NCI-H1417 (cell line): ENCODE measurements around the gene GLP1R.
A peak's percentile ranks its signal among the peaks of the same experiment; 100 is the strongest.

Experiments used
- DNase-seq, 3 experiments: peaks; one replicate each; lab custom pipeline; 2025; lab: John Stamatoyannopoulos, UW

Gene GLP1R

GRCh38 chr6:39086294-39086693 lies 37.7 kb downstream of the GLP1R start:
- peak in 1 of 3 experiments; percentile 7 for DNase-seq

DNA sequence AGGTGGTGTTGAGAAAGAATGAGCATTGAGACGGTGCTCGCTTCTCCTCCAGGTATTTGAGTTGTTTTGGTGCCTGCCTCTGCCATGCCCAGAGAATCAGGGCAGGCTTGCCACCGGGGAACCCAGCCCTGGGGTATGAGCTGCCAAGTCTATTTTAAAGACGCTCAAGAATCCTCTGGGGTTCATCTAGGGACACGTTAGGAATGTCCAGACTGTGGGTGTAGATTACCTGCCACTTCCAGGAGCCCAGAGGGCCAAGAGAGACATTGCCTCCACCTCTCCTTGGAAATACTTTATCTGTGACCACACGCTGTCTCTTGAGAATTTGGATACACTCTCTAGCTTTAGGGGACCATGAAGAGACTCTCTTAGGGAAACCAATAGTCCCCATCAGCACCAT lies 38.1 kb downstream of the GLP1R start:
- no peak for DNase-seq

DNA sequence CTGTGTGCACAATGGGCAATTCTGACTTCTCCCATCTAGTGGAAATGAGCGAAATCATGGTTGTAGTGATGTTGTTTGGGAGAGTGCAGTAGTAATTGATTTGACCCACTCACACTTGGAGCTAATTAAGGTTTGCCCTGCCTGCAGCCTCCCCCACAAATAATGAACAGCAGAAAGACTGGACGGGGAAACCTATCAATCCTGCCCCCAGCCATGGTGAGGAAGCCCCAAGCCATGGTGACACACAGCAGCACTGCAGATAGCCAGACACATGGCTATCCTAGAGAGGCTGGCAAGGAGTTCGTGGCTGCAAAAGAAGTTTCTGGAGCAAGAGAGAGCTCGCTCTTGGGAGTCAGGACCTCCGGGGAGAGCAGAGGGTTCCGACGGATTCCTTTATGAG lies 38.6 kb downstream of the GLP1R start:
- no peak for DNase-seq

DNA sequence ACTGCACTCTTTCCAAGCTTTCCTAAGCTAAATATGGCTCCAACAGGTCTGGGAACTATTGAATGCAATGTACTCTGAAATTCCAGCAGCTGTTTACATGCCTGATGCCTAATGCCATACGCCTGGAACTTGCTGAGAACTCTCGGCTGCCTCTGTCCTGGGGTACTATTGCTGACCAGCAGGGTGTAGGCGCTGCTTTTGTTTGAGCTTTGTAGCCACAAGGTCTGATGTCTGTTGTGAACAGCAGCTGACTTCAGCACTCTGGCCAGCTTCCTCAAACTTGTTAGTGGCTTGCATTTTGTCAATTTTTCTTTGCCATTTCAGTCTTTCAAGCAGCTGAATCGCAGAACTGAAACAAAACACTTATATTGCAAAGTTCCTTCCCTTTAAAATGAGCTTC lies 39.8 kb downstream of the GLP1R start:
- peak in 1 of 3 experiments; percentile 28 for DNase-seq

GRCh38 chr6:39090036-39090435 lies 41.5 kb downstream of the GLP1R start:
- no peak for DNase-seq

GRCh38 chr6:39091220-39091619 lies 42.6 kb downstream of the GLP1R start:
- DNase-seq, result peak; percentile 39 to 85 (median 71)

- peak; percentile 21 to 84 (median 55) for DNase-seq
These were observed 43.5 kb downstream of the GLP1R start for GRCh38 chr6:39092124-39092523.

GRCh38 chr6:39093149-39093708 lies 44.6 kb downstream of the GLP1R start:
- DNase-seq, result no peak

DNA sequence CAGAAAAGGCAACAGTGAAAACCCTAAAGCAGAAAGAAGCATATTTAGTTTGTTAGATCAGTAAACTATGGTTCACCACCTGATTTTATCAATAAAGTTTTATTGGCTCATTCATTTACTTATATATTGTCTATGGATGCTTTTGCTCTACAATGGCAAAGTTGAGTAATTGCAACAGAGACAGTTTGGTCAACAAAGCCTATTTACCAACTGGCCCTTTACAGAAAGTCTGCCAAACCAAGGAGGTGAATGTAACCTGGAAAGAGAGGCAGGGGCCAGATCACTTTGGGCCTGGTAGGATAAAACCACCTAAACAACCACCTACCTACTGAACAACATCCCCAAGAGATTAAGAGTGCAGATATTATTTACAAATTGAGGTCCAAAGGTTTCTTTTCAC lies 47.0 kb downstream of the GLP1R start:
- DNase-seq, result no peak

DNA sequence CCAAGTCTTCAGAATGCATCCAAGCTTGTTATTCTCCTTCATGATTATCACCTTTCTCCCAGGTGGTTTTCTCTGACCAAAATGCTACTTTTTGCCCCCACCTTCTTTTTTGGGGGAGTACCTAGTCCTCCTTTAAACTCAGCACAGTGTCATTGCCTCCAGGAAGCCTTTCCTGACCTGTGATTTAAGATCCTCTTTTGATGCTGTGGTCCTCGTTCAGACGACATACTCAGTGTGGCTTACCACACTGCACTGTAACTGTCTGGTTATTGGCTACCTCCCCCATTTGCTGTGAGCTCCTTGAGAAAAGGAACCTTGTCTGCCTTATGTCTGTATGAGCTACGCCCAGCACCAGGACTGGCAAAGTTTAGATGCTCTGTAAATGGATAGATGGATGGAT lies 51.8 kb downstream of the GLP1R start:
- peak in 1 of 3 experiments; percentile 35 for DNase-seq

- peak in 1 of 3 experiments; percentile 5 for DNase-seq
These were observed 53.7 kb downstream of the GLP1R start for GRCh38 chr6:39102071-39102820.

DNA sequence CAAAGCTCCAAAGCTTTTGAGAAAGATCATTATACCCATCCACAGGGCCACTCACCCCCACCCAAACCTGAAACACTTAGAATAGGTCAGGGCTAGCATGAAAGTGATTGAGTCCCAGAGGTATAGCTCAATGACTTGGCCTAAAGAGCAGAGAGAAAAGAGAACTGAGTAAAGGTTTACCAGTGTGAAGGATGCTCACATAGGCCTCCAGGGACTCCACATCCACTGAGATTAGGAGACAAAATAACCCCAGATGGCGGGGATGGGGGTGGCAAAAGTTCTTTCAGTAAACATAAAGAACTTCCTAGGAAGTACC lies 54.2 kb downstream of the GLP1R start:
- peak in 1 of 3 experiments; percentile 31 for DNase-seq

DNA sequence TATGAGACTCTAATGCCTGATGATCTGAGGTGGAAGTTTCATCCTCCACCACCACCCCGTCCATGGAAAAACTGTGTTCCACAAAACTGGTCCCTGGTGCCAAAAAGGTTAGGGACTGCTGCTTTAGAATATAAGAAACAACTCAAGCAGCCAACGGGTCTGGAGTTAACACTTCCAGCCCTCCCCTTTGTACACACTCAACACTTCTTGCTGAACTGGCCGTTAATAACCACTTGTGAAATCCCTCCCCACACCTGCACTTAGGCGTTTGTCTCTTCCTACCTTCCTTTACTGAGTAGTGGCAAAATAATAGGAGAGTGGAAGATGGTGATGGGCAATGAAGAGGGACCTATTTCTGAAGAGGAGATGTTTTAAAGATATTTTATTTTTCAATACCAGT lies 55.9 kb downstream of the GLP1R start:
- peak in 2 of 3 experiments; percentile 41 to 45 for DNase-seq

DNA sequence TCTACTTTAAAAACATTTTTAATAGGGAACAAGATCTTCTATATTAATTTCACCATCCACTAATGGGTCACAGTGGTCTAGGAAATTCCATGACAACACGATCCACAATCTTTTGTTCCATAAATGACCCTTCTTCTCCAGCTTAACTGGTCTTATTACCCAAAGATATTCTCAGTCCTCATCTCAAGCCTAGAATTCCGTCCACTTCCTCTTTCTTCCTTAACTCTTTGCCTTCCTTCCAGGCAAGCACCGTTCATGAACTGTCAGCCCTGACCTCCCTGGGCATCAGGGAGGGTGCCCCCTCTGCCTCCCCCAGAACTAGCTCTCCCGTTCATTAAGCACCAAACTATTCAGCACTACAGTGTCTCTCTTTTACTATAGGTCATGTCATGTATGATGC lies 58.5 kb downstream of the GLP1R start:
- DNase-seq, result no peak

- DNase-seq, result no peak
These were observed 59.1 kb downstream of the GLP1R start for GRCh38 chr6:39107641-39108040.

GRCh38 chr6:39108041-39108839 lies 59.7 kb downstream of the GLP1R start:
- DNase-seq, result no peak

- no peak for DNase-seq
These were observed 62.7 kb downstream of the GLP1R start for GRCh38 chr6:39111280-39111679.

- no peak for DNase-seq
These were observed 65.2 kb downstream of the GLP1R start for GRCh38 chr6:39113788-39114187.

- peak in 1 of 3 experiments; percentile 88 for DNase-seq
These were observed 65.8 kb downstream of the GLP1R start for GRCh38 chr6:39114388-39114703.

GRCh38 chr6:39114704-39115599 lies 66.4 kb downstream of the GLP1R start, which contains the start of gene SAYSD1:
Gene SAYSD1, minus strand, starts transcription at chr6:39115186. Its CDS starts 97 bp downstream, at chr6:39115089.
- DNase-seq, result peak; percentile 97

GRCh38 chr6:39118921-39119320 lies 70.3 kb downstream of the GLP1R start:
- no peak for DNase-seq

- no peak for DNase-seq
These were observed 75.5 kb downstream of the GLP1R start for GRCh38 chr6:39124114-39124513.
